Ishikawa (cell line): ENCODE measurements around the gene NCBP3.

Source experiments
- CEBPB ChIP-seq: IDR thresholded peaks from 2 replicates; pipeline ENCODE4 v1.6.1; 2012
- CREB1 ChIP-seq: IDR thresholded peaks from 2 replicates; pipeline ENCODE4 v1.6.1; 2012; ENCODE audit warnings: low read depth
- EGR1 ChIP-seq: IDR thresholded peaks from 2 replicates; pipeline ENCODE4 v1.6.1; 2012
- EP300 ChIP-seq: IDR thresholded peaks from 2 replicates; pipeline ENCODE4 v1.6.1; 2012; ENCODE audit warnings: borderline replicate concordance
- FOXM1 ChIP-seq: IDR thresholded peaks from 2 replicates; pipeline ENCODE4 v1.6.1; 2012; ENCODE audit warnings: low read depth, borderline replicate concordance
- MAX ChIP-seq: IDR thresholded peaks from 2 replicates; pipeline ENCODE4 v1.6.1; 2012
- NFIC ChIP-seq: IDR thresholded peaks from 2 replicates; pipeline ENCODE4 v1.6.1; 2012
- RAD21 ChIP-seq: IDR thresholded peaks from 2 replicates; pipeline ENCODE4 v1.6.1; 2012; ENCODE audit warnings: low read depth
- REST ChIP-seq: IDR thresholded peaks from 2 replicates; pipeline ENCODE4 v1.6.1; 2012; ENCODE audit warnings: low read depth, mild to moderate bottlenecking
- TAF1 ChIP-seq: IDR thresholded peaks from 2 replicates; pipeline ENCODE4 v1.6.1; 2012; ENCODE audit warnings: low read depth, mild to moderate bottlenecking
- TCF12 ChIP-seq: IDR thresholded peaks from 2 replicates; pipeline ENCODE4 v1.6.1; 2012; ENCODE audit warnings: low read depth
- TEAD4 ChIP-seq: IDR thresholded peaks from 2 replicates; pipeline ENCODE4 v1.6.1; 2012
- USF1 ChIP-seq: IDR thresholded peaks from 2 replicates; pipeline ENCODE4 v1.6.1; 2012
- YY1 ChIP-seq: IDR thresholded peaks from 2 replicates; pipeline ENCODE4 v1.6.1; 2012; ENCODE audit warnings: low read depth
- ZBTB7A ChIP-seq: IDR thresholded peaks from 2 replicates; pipeline ENCODE4 v1.6.1; 2012; ENCODE audit warnings: low read depth

Gene NCBP3

GRCh38 chr17:3827124-3827773 lies 18.8 kb downstream of the NCBP3 start:
- no peak for TF ChIP-seq CEBPB
- TF ChIP-seq CREB1, result no peak
- TF ChIP-seq RAD21, result peak; percentile 72
- TF ChIP-seq MAX, result no peak

GRCh38 chr17:3826191-3826590 lies 19.9 kb downstream of the NCBP3 start:
- no peak for TF ChIP-seq YY1
- TF ChIP-seq RAD21, result no peak
- no peak for TF ChIP-seq EP300
- TF ChIP-seq EGR1, result no peak
- no peak for TF ChIP-seq CEBPB
- TF ChIP-seq NFIC, result no peak
- TF ChIP-seq TEAD4, result no peak
- no peak for TF ChIP-seq TAF1
- TF ChIP-seq USF1, result no peak
- no peak for TF ChIP-seq TCF12
- no peak for TF ChIP-seq MAX
- no peak for TF ChIP-seq REST
- no peak for TF ChIP-seq FOXM1

- TF ChIP-seq TEAD4, result no peak
- no peak for TF ChIP-seq USF1
- TF ChIP-seq NFIC, result no peak
- no peak for TF ChIP-seq CREB1
- TF ChIP-seq TCF12, result no peak
These were observed 24.9 kb downstream of the NCBP3 start for GRCh38 chr17:3821101-3821500.

GRCh38 chr17:3818786-3819185 lies 27.3 kb downstream of the NCBP3 start:
- no peak for TF ChIP-seq TAF1
- TF ChIP-seq MAX, result no peak
- TF ChIP-seq FOXM1, result no peak
- no peak for TF ChIP-seq REST
- TF ChIP-seq EGR1, result no peak
- no peak for TF ChIP-seq CREB1

GRCh38 chr17:3817851-3818605 lies 28.0 kb downstream of the NCBP3 start:
- no peak for TF ChIP-seq TAF1
- TF ChIP-seq MAX, result no peak
- no peak for TF ChIP-seq RAD21
- no peak for TF ChIP-seq ZBTB7A
- TF ChIP-seq EP300, result no peak
- no peak for TF ChIP-seq FOXM1

GRCh38 chr17:3815925-3816324 lies 30.1 kb downstream of the NCBP3 start:
- TF ChIP-seq TAF1 (no peak), TCF12 (no peak), CREB1 (no peak), ZBTB7A (no peak), REST (no peak), YY1 (no peak), EGR1 (no peak), FOXM1 (no peak), USF1 (no peak)
